HEK293 (cell line): ENCODE data around the gene SRSF12.

Experiments
- ZNF121 ChIP-seq: fragments of 450-650 bp; formaldehyde crosslinking; IDR thresholded peaks from 2 replicates; pipeline ENCODE4 v1.5.1; 2016; ENCODE audit warnings: missing biosample characterization, missing genetic modification characterization
- ZNF76 ChIP-seq: fragments of 450-650 bp; formaldehyde crosslinking; IDR thresholded peaks from 2 replicates; pipeline ENCODE4; 2016; ENCODE audit warnings: low read depth, missing biosample characterization, missing genetic modification characterization, borderline replicate concordance
- ZNF830 ChIP-seq: fragments of 450-650 bp; IDR thresholded peaks from 2 replicates; pipeline ENCODE4 v1.5.0; 2018; ENCODE audit warnings: missing biosample characterization, missing genetic modification characterization, low read depth, mild to moderate bottlenecking, moderate library complexity
- TF ChIP-seq, protein P1 (sequence below): fragments of 450-650 bp; formaldehyde crosslinking; IDR thresholded peaks from 2 replicates; pipeline ENCODE4 v1.5.1; 2016; ENCODE audit warnings: missing biosample characterization, missing genetic modification characterization

DNA sequence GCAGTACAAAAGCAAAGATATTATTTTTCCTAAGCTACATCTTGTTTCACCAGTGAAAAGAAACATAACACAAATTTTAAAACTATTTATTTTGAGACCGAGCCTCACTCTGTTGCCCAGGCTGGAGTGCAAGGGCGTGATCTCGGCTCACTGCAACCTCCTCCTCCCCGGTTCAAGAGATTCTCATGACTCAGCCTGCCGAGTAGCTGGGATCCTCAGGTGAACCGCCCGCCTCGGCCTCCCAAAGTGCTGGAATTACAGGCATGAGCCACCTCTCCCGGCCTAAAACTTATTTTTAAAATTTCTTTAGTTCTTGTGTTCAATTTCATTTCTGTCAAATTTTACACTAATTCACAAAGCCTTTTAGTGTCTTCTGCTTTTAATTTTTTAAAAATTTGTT, 5.9 kb downstream of the SRSF12 start:
- no peak for TF ChIP-seq ZNF76 (tag by site-specific recombination)
- no peak for TF ChIP-seq ZNF121 (tag by site-specific recombination)
- TF ChIP-seq ZNF830, result no peak
- TF ChIP-seq, protein P1, sequence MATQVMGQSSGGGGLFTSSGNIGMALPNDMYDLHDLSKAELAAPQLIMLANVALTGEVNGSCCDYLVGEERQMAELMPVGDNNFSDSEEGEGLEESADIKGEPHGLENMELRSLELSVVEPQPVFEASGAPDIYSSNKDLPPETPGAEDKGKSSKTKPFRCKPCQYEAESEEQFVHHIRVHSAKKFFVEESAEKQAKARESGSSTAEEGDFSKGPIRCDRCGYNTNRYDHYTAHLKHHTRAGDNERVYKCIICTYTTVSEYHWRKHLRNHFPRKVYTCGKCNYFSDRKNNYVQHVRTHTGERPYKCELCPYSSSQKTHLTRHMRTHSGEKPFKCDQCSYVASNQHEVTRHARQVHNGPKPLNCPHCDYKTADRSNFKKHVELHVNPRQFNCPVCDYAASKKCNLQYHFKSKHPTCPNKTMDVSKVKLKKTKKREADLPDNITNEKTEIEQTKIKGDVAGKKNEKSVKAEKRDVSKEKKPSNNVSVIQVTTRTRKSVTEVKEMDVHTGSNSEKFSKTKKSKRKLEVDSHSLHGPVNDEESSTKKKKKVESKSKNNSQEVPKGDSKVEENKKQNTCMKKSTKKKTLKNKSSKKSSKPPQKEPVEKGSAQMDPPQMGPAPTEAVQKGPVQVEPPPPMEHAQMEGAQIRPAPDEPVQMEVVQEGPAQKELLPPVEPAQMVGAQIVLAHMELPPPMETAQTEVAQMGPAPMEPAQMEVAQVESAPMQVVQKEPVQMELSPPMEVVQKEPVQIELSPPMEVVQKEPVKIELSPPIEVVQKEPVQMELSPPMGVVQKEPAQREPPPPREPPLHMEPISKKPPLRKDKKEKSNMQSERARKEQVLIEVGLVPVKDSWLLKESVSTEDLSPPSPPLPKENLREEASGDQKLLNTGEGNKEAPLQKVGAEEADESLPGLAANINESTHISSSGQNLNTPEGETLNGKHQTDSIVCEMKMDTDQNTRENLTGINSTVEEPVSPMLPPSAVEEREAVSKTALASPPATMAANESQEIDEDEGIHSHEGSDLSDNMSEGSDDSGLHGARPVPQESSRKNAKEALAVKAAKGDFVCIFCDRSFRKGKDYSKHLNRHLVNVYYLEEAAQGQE (tag by site-specific recombination), result no peak
